Neural cell (in vitro differentiated cells): ENCODE data around the gene ASAP3. TPM values are rescaled to one million over a fixed set of nuclear protein-coding genes. Genes with fewer than 3 reads are reported as not detected.

Source experiments
- H2AFZ ChIP-seq: fragments of 200-600, 300-800 bp; sonication (generic), shearing (Covaris generic); 2 replicates; pipeline ENCODE4 v1.6.0; 2014; ENCODE audit warnings: low read depth, mild to moderate bottlenecking, antibody characterized with exemption, low read length, moderate library complexity
- H3F3A ChIP-seq: fragments of 200-600 bp; shearing (Covaris generic); 2 replicates; pipeline ENCODE4 v1.6.1; 2016; ENCODE audit warnings: mild to moderate bottlenecking, moderate library complexity, mixed read lengths, antibody characterized with exemption, low read length; ENCODE audit not compliant: insufficient read depth, poor library complexity, severe bottlenecking
- H3K27ac ChIP-seq: fragments of 200-600, 300-800 bp; sonication (generic), shearing (Covaris generic); 2 replicates; pipeline ENCODE4 v1.5.1; 2014; ENCODE audit warnings: mild to moderate bottlenecking, low read length, moderate library complexity
- H3K27me3 ChIP-seq: fragments of 300-800, 200-600 bp; sonication (generic), shearing (Covaris generic); 2 replicates; pipeline ENCODE4 v1.6.0; 2014; ENCODE audit warnings: mild to moderate bottlenecking, low read depth, low read length, moderate library complexity; ENCODE audit not compliant: insufficient read depth
- H3K36me3 ChIP-seq: fragments of 300-800, 200-600 bp; sonication (generic), shearing (Covaris generic); 2 replicates; pipeline ENCODE4 v1.5.1; 2014; ENCODE audit warnings: mild to moderate bottlenecking, antibody characterized with exemption, low read length, moderate library complexity; ENCODE audit not compliant: insufficient read depth
- H3K4me2 ChIP-seq: fragments of 300-800, 200-600 bp; sonication (generic), shearing (Covaris generic); 2 replicates; pipeline ENCODE4 v1.6.0; 2014; ENCODE audit warnings: mild to moderate bottlenecking, low read length
- H3K4me3 ChIP-seq: fragments of 300-800, 200-600 bp; sonication (generic), shearing (Covaris generic); 2 replicates; pipeline ENCODE4 v1.5.1; 2014; ENCODE audit warnings: mild to moderate bottlenecking, low read length, moderate library complexity
- H3K79me2 ChIP-seq: fragments of 200-600 bp; shearing (Covaris generic); replicated peaks from 2 replicates; pipeline ENCODE4 v1.6.0; 2014; ENCODE audit warnings: mild to moderate bottlenecking, low read length, moderate library complexity; ENCODE audit not compliant: insufficient read depth
- H3K9ac ChIP-seq: fragments of 300-800, 200-600 bp; sonication (generic), shearing (Covaris generic); 2 replicates; pipeline ENCODE4 v1.6.1; 2016; ENCODE audit warnings: mild to moderate bottlenecking, low read length, mixed read lengths
- H3K9me2 ChIP-seq: fragments of 200-600 bp; shearing (Covaris generic); 2 replicates; pipeline ENCODE4 v1.6.1; 2016; ENCODE audit warnings: mild to moderate bottlenecking, low read length, mixed read lengths; ENCODE audit not compliant: insufficient read depth
- H3K9me3 ChIP-seq: fragments of 200-600, 300-800 bp; sonication (generic), shearing (Covaris generic); 2 replicates; pipeline ENCODE4 v1.6.1; 2016; ENCODE audit warnings: mild to moderate bottlenecking, mixed run types, low read length, moderate library complexity, mixed read lengths
- H4K20me1 ChIP-seq: fragments of 200-600 bp; shearing (Covaris generic); 2 replicates; pipeline ENCODE4 v1.6.1; 2016; ENCODE audit warnings: mild to moderate bottlenecking, mixed run types; ENCODE audit not compliant: insufficient read depth
- CTCF ChIP-seq: fragments of 450-650 bp; IDR thresholded peaks from 2 replicates; pipeline ENCODE4 v1.5.1; 2014; ENCODE audit warnings: antibody characterized with exemption, mild to moderate bottlenecking, moderate library complexity; ENCODE audit not compliant: poor library complexity, severe bottlenecking
- EP300 ChIP-seq: fragments of 450-650 bp; conservative IDR thresholded peaks from 2 replicates; pipeline ENCODE4 v1.6.1; 2014; ENCODE audit warnings: antibody characterized with exemption, mild to moderate bottlenecking, moderate library complexity; ENCODE audit not compliant: poor library complexity, severe bottlenecking
- EZH2 ChIP-seq: fragments of 200-600, 300-800 bp; shearing (Covaris generic), sonication (generic); IDR thresholded peaks from 2 replicates; pipeline ENCODE4 v1.6.1; 2014; ENCODE audit warnings: antibody characterized with exemption, low read length, borderline replicate concordance, mild to moderate bottlenecking; ENCODE audit not compliant: insufficient read depth, poor library complexity, severe bottlenecking
- MXI1 ChIP-seq: fragments of 450-650 bp; conservative IDR thresholded peaks from 2 replicates; pipeline ENCODE4 v1.6.1; 2014; ENCODE audit warnings: antibody characterized with exemption, mild to moderate bottlenecking; ENCODE audit not compliant: poor library complexity, severe bottlenecking
- POLR2AphosphoS5 ChIP-seq: IDR thresholded peaks from 2 replicates; pipeline ENCODE4 v1.6.1; 2012
- RAD21 ChIP-seq: fragments of 450-650 bp; conservative IDR thresholded peaks from 2 replicates; pipeline ENCODE4 v1.6.1; 2014; ENCODE audit warnings: antibody characterized with exemption, mild to moderate bottlenecking, moderate library complexity
- REST ChIP-seq: IDR thresholded peaks from 2 replicates; pipeline ENCODE4 v1.6.1; 2012; ENCODE audit warnings: borderline replicate concordance
- SMC3 ChIP-seq: fragments of 450-650 bp; conservative IDR thresholded peaks from 2 replicates; pipeline ENCODE4 v1.6.1; 2014; ENCODE audit warnings: antibody characterized with exemption, mild to moderate bottlenecking, moderate library complexity; ENCODE audit not compliant: poor library complexity
- TAF1 ChIP-seq: IDR thresholded peaks from 2 replicates; pipeline ENCODE4 v1.6.1; 2012; ENCODE audit warnings: low read depth
- polyA plus RNA-seq: library from polyadenylated mRNA; depleted of rRNA; stranded (reverse); fragments of >200 nt; gene quantifications from 2 replicates; pipeline ENCODE4 v1.2.3, GENCODE V29; 2014

Gene ASAP3
- polyA plus RNA-seq, 1 donor from 2014 or later: 24.9 TPM

GRCh38 chr1:23384312-23385058 lies 99.5 kb downstream of the ASAP3 start:
- Histone ChIP-seq H4K20me1 (no peaks in the 10 kb centered on the region), H3K4me2 (no peak overlapping the region), H3K27ac (no peak overlapping the region), H3K9ac (no peak overlapping the region), H3K27me3 (no peaks in the 10 kb centered on the region), H3F3A (no peaks in the 10 kb centered on the region), H3K9me2 (no peaks in the 10 kb centered on the region), H2AFZ (no peak overlapping the region), H3K36me3 (no peaks in the 10 kb centered on the region), H3K9me3 (no peaks in the 10 kb centered on the region), H3K4me3 (no peak overlapping the region), H3K79me2 (no peaks in the 10 kb centered on the region)
- TF ChIP-seq TAF1 (no peak), POLR2AphosphoS5 (no peak), CTCF (no peak), SMC3 (no peak), EP300 (no peak), MXI1 (no peak), RAD21 (no peak), REST (no peak), EZH2 (no peak)

GRCh38 chr1:23383577-23384311 lies 100.2 kb downstream of the ASAP3 start:
- Histone ChIP-seq H3K79me2 (no peaks in the 10 kb centered on the region), H3K9ac (no peak overlapping the region), H3K27me3 (no peaks in the 10 kb centered on the region), H3K27ac (no peak overlapping the region), H3K36me3 (no peaks in the 10 kb centered on the region), H3K4me2 (no peak overlapping the region), H3K4me3 (no peak overlapping the region), H3F3A (no peaks in the 10 kb centered on the region), H2AFZ (no peak overlapping the region), H4K20me1 (no peaks in the 10 kb centered on the region), H3K9me2 (no peaks in the 10 kb centered on the region), H3K9me3 (no peaks in the 10 kb centered on the region)
- no peak for TF ChIP-seq RAD21
- TF ChIP-seq REST: no peak
- TF ChIP-seq CTCF: no peak
- no peak for TF ChIP-seq EP300
- TF ChIP-seq EZH2: no peak
- no peak for TF ChIP-seq MXI1
- no peak for TF ChIP-seq SMC3
- no peak for TF ChIP-seq POLR2AphosphoS5
- no peak for TF ChIP-seq TAF1
